GM19372 (cell line): Measurements from ENCODE around the gene CD9.
"Not testable (repeated sequence)": the region's sequence is repeated elsewhere in the genome, so short reads cannot be mapped to it uniquely, and the experiment has no call there.

Experiments
- ATAC-seq: cut with Tn5 transposase; IDR thresholded peaks from one replicate; pipeline ENCODE4 v1.9.1; 2021; ENCODE audit warnings: mild to moderate bottlenecking, low read depth, moderate library complexity; ENCODE audit not compliant: unreplicated experiment

CD9 gene, protein sequence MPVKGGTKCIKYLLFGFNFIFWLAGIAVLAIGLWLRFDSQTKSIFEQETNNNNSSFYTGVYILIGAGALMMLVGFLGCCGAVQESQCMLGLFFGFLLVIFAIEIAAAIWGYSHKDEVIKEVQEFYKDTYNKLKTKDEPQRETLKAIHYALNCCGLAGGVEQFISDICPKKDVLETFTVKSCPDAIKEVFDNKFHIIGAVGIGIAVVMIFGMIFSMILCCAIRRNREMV

GRCh38 chr12:6200256-6201212, at the start of gene CD9:
TSS of gene CD9 (plus strand) at chr12:6200400. CDS start at chr12:6200500, 100 bp downstream.
- no peak for ATAC-seq

GRCh38 chr12:6154730-6155459, 45.3 kb upstream of the CD9 start:
- no peak for ATAC-seq

DNA sequence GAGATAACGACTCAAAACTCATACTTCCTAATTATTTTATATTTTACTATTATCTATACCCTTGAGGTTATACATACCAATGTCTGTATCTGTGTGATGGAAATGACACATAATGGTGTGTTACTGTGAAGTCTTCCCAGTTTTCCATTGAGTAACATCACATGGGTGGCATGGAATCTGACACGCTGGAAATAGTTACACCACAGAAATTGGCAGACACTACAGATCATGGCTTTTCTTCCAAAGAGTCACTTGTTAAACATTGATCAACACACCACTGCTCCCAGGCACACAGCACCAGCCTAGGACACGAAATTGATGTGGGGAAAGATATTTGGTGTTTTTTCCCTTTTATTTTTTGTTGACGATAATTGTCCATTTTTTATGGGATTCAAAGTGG, 42.7 kb upstream of the CD9 start:
- ATAC-seq = no peak

DNA sequence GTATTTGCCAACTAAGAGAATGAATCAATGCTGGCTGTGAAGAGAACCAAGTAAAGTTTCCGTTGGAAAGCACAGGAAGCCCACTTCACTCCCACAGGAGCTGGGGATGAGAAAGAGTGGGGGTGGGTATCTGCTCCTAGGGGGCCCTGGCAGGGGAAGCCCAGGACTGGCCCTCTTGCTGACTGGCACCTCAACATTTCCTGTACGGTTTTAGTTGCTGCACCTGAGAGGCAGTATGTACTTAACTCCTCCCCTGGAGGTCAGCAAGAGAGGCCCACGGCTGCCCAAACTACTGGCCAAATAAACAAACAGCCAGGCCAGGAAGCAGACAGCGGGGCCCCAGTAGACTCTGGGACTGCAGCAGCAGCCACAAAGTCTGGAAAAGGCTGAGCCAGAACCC, 41.9 kb upstream of the CD9 start:
- no peak for ATAC-seq

DNA sequence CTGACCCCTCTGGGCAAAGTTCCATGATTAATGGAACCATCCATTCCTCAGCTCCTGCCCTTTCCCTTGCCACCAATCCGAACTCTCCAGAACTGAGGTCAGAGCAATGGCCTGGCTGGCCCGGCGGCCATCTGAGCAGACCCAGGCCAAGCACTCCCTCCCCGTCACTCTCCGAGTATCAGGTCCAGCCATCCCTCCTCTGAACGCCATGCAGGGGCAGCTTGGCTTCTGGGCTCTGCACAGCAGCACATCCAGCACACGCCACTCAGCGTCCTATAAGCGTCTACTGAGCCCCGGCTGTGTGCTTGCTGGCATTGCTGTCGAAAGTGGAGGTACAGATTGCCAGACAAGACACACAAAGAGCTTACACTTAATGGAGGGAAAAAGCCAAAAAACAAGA, 41.5 kb upstream of the CD9 start:
- no peak for ATAC-seq

DNA sequence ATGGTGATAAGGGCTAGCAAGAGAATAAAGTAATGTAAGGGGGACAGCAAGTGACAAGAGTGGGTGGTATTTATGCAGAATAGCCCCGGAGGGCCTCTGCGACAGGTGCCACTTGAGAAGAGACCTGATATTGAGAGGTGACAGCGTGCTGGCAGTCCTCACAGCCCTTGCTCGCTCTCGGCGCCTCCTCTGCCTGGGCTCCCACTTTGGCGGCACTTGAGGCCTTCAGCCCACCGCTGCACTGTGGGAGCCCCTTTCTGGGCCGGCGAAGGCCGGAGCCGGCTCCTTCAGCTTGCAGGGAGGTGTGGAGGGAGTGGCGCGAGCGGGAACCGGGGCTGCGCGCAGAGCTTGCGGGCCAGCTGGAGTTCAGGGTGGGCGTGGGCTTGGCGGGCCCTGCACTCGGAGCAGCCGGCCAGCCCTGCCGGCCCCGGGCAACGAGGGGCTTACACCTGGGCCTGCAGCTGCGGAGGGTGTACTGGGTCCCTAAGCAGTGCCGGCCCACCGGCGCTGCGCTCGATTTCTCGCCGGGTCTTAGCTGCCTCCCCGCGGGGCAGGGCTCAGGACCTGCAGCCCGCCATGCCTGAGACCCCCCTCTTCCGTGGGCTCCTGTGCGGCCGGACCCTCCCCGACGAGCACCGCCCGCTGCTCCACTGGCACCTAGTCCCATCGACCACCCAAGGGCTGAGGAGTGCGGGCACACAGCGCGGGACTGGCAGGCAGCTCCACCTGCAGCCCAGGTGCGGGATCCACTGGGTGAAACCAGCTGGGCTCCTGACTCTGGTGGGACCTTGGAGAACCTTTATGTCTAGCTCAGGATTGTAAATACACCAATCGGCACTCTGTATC, 40.8 kb upstream of the CD9 start:
- ATAC-seq = not testable (repeated sequence)

- not testable (repeated sequence) for ATAC-seq
Observed at GRCh38 chr12:6160049-6160649, 40.1 kb upstream of the CD9 start.

DNA sequence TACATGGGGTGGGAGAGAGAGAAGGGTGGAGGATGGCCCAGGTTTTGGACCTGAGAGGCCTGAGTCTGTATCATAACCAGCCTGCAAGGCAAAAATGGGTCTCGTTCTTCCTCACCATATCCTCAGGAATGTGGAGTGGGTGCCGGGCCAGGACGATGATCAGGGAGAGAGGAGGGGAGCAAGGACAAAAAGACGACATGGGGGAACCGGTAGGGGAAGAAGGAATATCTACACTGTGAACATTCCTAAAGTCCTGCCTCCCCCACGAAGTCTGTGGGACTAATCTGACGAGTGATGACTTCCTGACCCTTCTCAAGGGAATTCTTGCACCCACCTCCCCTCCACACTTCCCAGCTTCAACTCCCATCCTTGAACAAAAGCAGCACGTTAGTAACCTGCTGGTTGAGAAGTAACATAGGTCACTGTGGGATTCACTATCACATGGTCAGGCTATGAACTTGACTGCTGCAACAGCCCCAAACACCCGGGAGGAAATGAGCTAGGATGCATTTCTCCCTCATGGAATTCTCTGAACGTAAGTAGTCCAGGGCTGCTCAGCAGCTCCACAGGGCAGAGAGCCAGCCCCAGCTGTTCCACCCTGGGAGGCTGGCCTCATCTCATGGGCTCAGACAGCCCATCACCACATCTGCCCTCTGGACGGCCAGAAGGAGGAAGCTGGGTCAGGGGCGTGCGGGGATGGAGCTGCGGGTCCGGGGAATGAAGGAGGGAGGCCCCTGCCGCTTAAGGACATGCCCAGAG, 38.9 kb upstream of the CD9 start:
- no peak for ATAC-seq

GRCh38 chr12:6163416-6164060, 36.7 kb upstream of the CD9 start:
- no peak for ATAC-seq

- ATAC-seq = no peak
Observed at GRCh38 chr12:6165395-6165794, 34.8 kb upstream of the CD9 start.

DNA sequence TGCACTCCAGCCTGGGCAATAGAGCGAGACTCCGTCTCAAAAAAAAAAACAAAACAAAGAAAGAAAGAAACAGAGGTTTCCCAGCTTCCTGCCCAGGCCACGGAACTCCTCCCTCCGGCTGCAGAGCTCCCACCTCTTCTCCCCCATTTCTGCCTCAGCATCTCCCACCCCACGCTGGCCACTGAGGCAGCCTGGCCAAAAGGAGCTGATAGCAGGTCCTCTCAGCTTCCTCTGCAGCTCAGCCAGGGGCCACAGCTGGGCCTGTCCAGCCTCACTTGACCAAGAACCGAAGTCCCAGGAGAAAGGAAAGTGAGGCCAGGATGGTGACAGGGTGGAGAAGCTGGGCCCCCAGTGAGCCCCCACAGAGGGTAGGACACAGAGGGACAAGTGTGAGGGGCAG, 33.4 kb upstream of the CD9 start:
- ATAC-seq = no peak

GRCh38 chr12:6167327-6168280, 32.6 kb upstream of the CD9 start:
- ATAC-seq = peak; percentile 69

DNA sequence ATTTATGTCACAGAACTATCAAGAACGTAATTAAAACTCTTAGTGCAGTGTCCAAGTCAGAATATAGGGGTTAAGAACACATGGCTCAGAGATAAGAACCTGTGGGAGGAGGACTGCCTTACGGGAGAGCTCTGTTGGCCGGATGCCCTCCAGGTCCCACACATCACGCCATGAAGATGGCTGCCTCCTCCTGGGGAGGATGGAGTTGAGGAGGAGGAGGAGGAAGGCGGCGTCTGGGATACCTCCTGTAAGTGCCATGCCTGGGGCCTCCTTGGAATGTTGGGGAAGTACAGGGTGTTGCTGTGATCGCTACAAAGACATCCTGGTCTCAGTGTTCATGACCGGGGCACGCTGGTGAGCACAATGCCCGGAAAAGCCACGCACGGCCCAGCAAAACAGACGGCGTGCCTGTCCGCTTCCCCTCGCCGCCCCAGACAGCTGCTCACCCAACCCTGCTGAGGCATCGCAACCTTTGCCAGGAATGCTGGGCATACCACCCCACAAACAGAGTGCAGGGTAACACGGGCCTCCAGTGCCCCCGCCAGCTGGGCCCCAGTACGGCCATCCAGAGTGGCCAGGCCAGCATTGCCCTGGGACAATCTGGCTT, 28.7 kb upstream of the CD9 start:
- no peak for ATAC-seq

DNA sequence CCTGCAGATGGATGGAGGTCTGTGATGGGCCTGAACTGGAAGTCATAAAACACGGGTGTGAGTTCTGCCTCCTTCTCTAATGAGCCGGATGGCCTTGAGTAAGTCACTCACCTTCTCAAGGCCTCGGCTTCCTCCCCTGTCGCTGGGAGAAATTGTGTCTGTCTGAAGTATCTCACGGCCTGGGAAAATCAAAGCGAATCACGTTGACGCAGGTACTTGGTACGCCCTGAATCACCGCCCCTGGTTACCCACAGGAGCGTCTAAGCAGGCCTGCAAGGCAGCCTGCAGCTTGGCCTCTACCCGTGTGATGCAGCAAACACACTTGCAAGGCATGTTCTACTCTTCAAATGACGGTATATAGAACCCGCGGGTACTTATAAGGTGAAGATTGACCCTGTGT, 28.1 kb upstream of the CD9 start:
- ATAC-seq = no peak

DNA sequence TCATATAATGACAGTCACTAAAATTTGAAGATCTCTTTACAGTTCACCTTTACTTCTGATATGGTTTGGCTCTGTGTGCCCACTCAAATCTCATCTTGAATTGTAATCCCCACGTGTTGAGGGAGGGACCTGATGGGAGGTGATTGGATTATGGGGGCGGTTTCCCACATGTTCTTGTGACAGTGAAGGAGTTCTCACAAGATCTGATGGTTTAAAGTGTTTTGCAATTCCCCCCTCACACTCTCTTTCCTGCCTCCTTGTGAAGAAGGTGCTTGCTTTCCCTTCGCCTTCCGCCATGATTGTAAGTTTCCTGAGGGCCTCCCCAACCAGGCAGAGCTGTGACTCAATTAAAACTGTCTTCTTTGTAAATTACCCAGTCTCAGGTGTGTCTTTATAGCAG, 27.3 kb upstream of the CD9 start:
- no peak for ATAC-seq

DNA sequence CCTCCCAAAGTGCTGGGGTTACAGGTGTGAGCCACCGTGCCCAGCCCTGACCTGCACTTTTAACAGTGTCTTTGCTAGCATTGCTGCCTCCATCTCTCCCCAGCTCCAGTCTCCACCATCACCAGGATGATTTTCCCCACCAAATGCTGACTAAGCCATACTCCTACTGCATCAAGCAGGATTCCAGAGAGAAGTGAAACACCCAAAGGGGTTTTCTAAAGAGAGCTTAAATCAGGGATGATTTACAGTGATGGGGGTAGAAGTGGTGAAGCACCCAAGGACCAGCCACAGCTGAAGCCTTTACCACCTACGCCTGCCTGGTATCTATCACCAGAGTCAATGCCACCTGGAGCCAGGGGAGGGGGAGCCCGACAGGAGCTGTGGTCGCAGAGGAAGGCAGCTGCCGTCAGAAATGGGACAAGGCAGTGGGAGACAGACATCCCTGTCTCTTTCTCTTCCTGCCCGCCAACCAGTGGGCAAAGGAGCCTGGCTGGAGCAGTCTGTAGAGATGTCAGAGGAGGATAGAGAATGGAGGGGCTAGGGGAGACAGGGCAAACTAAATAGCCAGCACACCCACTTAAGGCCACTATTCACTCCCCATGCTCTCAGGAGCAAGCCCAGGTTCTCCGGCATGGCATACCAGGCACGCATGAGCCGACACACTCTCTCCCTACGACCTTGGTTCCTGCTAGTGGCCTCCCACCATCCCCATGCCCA, 22.4 kb upstream of the CD9 start:
- ATAC-seq = no peak
